GM18526 (cell line): Measurements from ENCODE around the gene PPP1R1B.

Source experiments
- POLR2A ChIP-seq: IDR thresholded peaks from 3 replicates; pipeline ENCODE4 v1.6.1; 2011; ENCODE audit not compliant: insufficient read length; ENCODE audit errors: extremely low read depth

Gene PPP1R1B

DNA sequence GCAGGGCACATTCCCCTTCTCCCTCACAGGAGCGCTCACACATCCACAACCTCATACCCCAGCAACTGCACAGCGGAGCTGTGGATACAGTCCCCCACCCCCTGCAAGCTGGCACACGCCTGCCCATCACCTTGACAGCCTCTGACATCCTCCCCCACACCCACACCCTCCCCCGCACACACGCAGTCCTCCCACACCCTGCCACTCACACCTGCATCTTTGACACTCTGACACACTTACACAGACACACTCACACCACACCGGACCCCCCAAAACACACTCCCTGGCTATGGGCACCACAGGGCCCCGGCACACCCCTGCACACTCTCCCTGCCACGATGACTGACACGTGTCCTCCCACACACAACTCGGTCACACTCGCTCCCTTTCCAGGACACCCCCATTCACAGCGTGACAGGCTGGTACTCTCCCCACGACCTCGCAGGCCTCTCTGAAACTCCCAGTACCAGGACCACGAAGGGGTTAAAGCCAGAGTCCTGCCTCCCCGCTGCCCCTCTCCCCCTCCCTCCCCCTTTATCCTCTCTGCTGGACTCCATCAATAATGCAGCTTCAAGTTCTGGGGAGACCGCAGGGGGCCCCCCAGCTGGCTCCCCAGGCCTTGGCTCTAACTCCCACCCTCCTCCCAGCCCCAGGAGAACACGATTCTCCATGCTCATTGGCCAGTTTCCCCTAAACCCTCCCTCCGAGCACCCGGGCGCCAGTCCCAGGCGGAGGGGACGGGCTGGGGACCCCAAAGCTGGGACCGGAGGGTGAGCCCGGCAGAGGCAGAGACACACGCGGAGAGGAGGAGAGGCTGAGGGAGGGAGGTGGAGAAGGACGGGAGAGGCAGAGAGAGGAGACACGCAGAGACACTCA, at the start of gene PPP1R1B:
TSS of gene PPP1R1B (plus strand) at position 782 of the 876 bp plus-strand sequence. CDS start 441 bp downstream, outside the sequence.
- no peak for TF ChIP-seq POLR2A

DNA sequence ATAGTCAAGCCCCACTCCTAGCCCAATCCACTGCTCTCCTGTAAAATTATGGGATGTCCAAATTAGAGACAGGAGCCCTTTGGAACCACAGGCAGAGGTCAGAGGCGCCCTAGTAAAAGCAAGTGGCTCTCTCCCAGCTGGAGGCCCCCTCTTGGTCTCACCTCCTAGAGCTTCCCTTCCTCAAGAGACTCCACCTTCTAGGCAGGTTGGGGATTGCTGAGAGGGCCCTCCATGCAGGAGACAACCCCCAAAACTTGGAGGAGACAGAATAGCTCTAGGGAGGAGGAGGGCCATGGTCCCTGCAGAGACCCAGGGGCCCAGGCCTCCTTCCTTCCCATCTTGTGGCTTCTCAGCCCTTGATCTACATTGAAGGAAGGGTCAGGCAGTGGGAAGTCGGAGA, 48.5 kb upstream of the PPP1R1B start:
- no peak for TF ChIP-seq POLR2A

DNA sequence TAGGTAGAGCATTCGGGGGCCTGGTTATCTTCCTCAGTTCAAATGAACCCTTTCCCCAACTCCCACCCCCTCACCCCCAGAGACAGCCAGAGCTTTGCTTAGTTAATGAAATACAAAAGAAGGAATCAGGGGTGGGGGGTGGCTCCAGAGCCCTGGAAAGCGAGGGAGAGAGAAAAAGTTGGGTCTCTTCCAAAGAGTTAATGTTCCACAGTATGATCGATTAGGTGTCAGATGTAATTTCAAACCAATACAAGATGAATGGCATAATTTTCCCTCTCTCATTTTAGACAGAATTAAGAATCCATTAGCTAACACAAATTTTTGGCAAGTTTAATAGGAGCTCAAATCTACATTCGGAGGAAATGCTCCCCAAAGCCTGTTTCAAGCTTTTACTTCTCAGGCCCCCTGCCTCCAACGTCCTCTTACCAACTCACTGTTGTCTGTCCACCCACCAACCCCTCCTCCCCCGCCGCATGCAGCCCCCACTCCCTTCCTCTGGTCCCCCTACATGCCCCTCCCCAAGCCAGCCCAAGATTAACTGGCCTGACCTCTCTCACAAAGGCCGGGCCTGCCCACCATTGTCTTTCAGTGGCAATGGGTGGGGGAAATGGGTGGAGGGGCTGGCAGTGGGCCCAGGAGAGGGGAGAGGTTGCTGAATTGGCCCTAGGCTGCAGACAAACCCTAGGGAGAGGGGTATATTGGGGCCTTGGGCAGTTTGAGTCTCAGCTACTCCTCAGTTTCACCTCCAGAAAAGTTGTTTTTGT, 47.3 kb upstream of the PPP1R1B start:
- TF ChIP-seq POLR2A: no peak

DNA sequence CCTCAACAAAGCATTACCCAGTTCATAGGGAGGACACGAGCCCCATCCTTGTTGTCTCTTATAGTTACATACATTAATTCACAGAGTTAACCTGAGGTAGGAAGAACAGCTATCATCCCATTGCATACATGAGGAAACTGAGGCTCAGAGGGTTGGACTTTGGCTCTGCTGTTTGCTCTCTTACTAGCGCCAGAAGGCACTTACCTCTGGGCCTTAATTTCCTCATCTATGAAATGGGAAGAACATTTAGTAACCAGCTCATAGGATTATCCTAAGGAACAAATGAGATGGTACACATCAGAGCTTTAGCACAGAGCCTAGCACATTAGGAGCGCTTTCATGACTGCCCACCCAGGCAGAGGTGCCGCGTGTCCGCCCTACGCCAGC, 46.7 kb upstream of the PPP1R1B start:
- TF ChIP-seq POLR2A: no peak

DNA sequence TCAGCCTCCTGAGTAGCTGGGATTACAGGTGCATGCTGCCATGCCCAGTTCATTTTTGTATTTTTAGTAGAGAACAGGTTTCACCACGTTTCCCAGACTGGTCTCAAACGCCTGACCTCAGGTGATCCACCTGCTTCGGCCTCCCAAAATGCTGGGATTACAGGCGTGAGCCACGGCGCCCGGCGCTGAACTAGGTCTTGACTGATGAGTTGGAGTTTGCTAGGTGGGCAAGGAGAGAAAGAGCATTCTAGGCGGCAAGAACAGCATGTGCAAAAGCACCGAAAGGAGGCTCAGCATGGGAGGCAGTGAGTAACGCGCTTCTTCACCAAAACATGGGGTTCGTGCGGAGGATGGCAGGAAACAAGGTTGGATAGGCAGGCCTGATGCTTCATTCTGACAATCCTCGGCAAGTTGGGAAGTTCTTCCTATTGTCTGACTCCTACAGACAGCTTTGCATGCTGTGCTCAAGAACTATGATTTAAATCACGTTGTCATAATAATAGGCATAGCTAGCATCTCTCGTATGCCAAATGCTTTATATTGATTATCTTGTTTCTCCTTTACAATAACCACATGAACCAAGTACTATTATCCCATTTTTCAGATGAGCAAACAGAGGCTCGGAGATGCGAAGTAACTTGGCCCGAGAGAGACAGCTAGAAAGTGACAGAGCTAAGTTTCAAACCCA, 45.5 kb upstream of the PPP1R1B start:
- no peak for TF ChIP-seq POLR2A

DNA sequence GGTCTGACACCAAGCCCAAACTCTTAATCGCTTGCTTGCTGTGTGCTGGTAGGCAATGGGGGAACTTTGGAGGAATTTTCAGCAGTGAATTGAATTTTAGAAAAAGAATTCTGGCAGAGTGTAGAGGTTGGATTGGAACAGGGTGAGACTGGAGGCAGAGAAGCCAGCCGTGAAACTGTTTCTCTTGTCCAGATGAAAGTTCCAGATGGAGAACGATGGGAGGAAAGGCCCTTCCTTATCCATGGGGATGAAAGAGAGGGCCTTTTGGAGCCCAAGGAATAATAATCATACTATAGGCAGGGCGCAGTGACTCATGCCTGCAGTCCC, 45.0 kb upstream of the PPP1R1B start:
- TF ChIP-seq POLR2A: no peak

DNA sequence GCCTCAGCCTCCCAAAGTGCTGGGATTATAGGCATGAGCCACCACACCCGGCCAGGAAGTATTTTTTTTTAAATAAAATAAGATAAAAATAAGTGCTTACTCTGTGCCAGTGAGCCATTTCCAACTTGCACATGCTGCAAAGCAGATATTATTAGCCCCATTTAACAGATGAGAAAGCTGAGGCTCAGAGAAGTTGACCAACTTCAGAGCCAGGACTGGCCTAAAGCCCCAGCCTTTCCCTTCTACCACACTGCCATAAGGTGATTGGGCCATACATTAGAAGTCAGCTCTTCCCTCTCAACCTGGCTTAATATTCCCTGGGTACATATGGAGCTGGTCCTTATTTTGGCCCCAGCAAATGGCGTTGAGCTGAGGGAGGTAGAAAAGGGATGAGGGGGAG, 44.1 kb upstream of the PPP1R1B start:
- no peak for TF ChIP-seq POLR2A

DNA sequence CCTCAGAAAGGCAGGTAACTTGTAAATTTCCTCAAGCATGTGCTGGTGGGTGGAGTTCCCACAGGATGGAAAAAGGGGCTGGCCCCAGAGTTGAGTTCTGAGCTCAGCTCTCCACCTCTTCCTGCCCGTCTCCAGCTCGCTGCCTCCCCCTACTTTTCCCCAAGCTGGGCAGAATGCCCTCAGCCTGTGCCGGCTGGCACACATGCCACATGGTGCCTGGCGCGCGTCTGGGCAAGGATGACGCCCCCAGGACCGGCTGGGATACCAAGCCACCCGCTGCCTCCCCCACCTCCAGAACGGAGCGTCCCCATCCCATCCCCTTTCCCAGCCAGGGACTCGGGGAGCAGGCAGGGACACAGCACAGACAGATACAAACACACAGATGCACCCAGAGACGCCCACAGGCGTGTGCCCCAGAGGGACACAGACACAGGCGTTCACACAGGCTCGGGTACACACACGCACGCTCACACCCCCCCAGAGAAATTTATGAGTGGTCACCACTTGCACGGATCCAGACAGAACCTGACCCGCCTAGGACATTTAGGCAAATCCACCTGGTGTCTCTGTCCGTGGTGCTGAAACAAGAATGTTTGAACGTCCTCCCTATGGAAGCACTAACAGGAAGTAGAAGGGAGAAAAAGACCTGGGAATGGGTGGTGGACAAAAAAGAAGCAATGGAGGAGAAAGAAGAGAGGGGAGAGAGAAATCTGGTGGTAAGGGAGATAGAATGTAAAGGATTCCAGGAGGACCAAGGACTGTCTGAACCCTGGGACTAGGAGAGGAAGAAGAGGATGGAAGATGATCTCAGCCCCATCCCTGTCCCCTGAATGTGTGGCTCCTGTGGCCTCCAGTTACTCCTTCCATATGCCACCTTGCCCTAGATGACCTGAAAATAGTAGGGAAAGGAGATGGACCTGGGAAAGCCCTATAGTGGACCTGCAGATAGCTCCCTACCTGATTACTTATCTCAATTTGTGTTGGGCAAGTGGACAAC, 34.5 kb upstream of the PPP1R1B start:
- TF ChIP-seq POLR2A: no peak

DNA sequence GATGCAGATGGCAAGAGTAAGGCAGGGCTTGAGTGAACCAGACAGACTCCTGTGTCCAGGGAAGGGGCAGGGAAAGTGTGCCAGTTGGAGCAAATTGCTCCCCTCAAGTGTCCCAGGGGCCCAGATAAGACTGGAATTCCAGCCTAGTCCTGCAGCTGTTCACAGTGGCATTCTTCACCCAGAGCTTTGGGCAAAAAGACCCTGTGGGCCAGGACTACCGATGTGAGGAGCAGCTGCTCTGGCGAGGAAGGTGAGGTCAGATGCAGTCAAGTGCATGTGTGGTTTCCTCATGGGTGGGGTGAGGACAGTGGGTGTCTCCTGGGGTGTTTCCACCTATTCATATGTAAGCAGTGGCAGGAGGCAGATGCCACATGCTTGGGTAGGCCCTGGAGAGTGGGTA, 33.4 kb upstream of the PPP1R1B start:
- TF ChIP-seq POLR2A: no peak

DNA sequence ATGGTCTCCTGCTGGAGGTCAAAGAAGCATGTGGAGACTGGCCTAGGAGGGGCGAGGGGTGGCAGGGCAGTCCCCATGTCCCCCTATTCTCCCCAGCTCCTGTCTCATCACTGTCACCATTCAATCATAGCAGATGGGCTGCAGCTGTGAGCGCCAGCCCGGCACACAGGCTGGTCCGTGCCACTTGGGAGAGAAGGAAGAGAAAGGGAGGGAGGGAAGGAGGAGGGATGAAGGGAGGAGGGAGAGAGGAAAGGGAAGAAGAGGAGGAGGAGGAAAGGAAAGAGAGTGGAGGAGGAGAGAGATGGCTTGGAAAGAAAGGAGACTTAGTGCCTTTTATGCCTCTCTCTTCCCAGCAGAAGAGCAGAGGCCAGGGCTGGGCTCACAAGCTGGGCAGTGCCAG, 31.5 kb upstream of the PPP1R1B start:
- TF ChIP-seq POLR2A: no peak

DNA sequence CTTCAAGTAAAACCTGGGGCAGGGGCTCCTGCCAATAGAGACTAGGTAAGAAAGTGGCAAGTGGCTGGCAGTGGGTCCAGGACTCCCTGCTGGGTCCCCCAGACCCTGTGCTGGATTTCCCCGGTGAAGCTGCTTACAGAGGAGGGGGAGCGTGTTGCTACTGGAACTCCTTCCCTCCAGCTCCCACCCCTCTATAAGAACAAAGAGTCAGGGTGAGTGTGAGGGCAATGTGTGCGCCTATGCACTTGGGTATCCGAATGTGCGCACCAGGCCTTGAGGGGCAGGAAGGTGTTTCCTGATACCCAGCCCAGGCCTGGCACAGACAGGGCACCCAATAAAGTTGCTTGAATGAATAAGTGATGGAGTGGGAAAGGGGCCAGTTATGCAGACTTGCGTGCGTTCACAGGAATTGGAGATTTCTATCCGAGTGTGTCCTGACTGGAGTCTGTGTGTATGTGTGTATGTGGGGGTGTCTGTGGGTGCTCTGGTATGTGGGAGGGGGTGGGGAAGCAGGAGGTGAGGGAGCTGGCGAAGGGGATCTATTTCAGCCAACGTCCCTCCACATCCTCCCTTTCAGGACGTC, 30.7 kb upstream of the PPP1R1B start:
- TF ChIP-seq POLR2A: no peak

DNA sequence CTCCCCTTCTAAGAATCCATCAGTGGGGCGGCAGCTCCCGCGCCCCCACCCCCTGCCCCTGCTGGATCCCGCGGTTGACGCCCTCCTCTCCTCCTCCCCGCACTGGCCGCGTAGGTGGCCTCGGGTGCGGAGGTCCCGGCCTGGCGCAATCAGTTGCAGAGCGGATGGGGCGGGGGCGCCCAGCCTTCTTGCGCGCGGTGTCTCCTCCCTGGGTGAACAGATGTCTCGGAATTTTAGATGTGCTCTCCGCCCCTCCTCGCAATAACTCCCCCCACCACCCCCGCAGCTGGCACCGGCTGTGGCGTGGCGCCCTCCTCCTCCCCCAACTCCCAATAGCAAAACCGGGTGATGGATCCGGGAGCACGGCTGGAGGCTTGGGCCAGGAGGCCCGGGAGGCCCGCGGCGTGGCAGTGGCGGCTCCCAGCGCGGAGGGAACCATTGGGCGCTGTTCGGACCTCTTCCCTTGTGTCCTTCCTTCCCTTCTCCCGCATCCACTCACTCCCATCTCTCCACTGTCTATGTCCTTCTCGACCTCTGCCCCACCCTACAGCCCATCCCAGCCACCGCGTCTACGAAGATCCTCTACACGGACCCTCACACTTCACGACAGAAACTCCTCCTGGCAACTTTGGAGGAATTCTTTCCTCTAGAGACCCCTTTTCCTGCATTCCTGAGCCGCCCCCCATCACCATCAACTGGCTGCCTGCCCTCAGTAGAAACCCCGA, 30.0 kb upstream of the PPP1R1B start:
- TF ChIP-seq POLR2A: no peak

DNA sequence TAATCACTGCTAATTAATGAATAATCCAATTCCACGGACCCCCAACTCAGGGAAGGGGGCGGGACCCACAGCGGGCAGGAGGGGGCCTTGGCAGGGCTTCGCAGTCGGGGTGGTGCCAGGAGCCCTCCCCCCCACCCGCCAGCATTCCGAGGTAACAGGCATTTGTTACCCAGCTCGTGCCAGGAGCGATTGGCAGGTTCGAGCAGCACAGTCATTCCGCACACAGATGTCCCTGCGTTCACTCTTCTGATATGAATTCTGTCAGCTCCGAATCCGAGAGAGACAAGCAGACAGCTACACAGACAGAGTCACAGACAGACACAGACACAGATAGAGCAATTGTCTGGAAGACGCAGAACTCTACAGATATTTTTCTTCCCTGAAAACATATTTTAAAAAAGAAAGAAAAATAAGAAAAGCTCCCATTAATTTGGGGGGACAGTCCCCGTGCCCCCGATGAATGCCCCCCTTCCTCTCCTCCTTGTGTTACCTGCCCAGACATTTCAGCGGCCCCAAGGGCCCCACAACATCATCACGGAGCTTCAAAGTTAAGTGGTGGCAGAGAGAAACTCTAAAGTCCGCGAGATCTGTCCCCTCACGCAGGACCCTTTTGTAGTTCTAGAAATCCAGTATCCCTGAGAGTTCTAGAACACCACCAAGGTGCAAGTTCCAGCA, 29.2 kb upstream of the PPP1R1B start:
- TF ChIP-seq POLR2A: no peak

DNA sequence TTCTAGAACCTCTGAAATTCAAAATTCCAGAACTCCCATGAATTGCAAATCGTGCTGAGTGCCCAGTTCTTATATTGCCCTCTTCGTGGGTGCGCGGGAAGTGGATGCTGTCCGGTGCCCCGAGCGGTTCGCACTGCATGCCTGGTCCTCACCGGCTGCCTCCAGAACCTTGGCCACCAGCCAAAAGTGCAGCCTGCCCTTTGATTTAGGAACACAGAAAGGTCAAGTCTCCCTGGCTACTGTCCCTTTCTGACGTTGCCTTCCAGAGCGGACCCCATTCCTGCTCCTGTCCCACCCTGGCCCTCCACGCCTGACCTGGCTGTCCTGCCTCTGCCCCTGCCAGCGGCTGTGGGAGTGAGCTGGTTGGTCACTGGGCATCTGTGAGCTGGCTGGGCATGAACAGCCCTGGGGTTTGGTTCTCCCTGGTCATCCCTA, 28.7 kb upstream of the PPP1R1B start:
- TF ChIP-seq POLR2A: no peak

DNA sequence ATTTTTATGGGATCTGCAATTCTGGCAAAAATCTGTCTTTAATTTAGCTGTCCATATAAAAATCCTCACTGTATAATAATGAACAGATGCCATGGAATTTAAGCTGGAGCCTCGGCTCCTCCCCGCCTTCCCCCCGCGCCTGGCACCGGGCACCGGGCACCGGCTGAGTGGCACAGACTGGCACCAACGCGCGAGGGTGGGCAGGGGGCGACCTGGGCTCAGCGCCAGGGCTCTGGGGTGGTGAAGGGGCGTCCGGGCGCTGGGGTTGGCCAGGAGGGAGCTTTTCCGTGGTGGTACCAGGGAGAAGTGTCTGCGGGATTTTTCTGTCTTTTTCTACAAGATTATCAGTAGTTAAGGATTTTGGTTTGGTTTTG, 28.1 kb upstream of the PPP1R1B start:
- no peak for TF ChIP-seq POLR2A
